HG02885 (cell line): Measurements from ENCODE around the gene AP5Z1.
A peak's percentile ranks its signal among the peaks of the same experiment; 100 is the strongest.

ENCODE experiments used
- ATAC-seq: cut with Tn5 transposase; IDR thresholded peaks from one replicate; pipeline ENCODE4 v1.9.1; 2021; ENCODE audit warnings: mild to moderate bottlenecking; ENCODE audit not compliant: unreplicated experiment, poor library complexity

Gene AP5Z1

GRCh38 chr7:4764402-4765007, 10.9 kb upstream of the AP5Z1 start:
- ATAC-seq = no peak

- ATAC-seq = no peak
These were observed 9.5 kb upstream of the AP5Z1 start for GRCh38 chr7:4765776-4766490.

GRCh38 chr7:4766666-4767519, 8.5 kb upstream of the AP5Z1 start:
- no peak for ATAC-seq

GRCh38 chr7:4768597-4769569, 6.5 kb upstream of the AP5Z1 start:
- no peak for ATAC-seq

- ATAC-seq = no peak
These were observed 5.7 kb upstream of the AP5Z1 start for GRCh38 chr7:4769761-4770160.

- ATAC-seq = no peak
These were observed 4.5 kb upstream of the AP5Z1 start for GRCh38 chr7:4770886-4771285.

- no peak for ATAC-seq
These were observed 3.7 kb upstream of the AP5Z1 start for GRCh38 chr7:4771737-4772136.

- ATAC-seq = no peak
These were observed 3.1 kb upstream of the AP5Z1 start for GRCh38 chr7:4772306-4772705.

- ATAC-seq = no peak
These were observed 1.4 kb upstream of the AP5Z1 start for GRCh38 chr7:4774007-4774406.

- ATAC-seq = peak; percentile 25
These were observed 669 bp upstream of the AP5Z1 start for GRCh38 chr7:4774658-4775249.

GRCh38 chr7:4775848-4776623, 613 bp downstream of the AP5Z1 start:
- no peak for ATAC-seq

GRCh38 chr7:4779118-4779517, 3.7 kb downstream of the AP5Z1 start:
- ATAC-seq = no peak

GRCh38 chr7:4781366-4782069, 6.1 kb downstream of the AP5Z1 start:
- no peak for ATAC-seq

GRCh38 chr7:4782333-4783291, 7.2 kb downstream of the AP5Z1 start:
- ATAC-seq = no peak

- no peak for ATAC-seq
These were observed 7.8 kb downstream of the AP5Z1 start for GRCh38 chr7:4783292-4783652.

GRCh38 chr7:4783762-4784351, 8.4 kb downstream of the AP5Z1 start:
- ATAC-seq = no peak

GRCh38 chr7:4784799-4785198, 9.4 kb downstream of the AP5Z1 start:
- no peak for ATAC-seq
